HEK293T (cell line): ENCODE measurements around the gene GLIS2.

Source experiments
- FOXK2 ChIP-seq: fragments of 450-650 bp; IDR thresholded peaks from 2 replicates; pipeline ENCODE4 v1.6.1; 2016; ENCODE audit warnings: mild to moderate bottlenecking
- FOXM1 ChIP-seq: fragments of 450-650 bp; IDR thresholded peaks from 2 replicates; pipeline ENCODE4 v1.6.1; 2017; ENCODE audit warnings: mild to moderate bottlenecking, borderline replicate concordance
- NFRKB ChIP-seq: fragments of 450-650 bp; IDR thresholded peaks from 2 replicates; pipeline ENCODE4 v1.6.1; 2016; ENCODE audit warnings: mild to moderate bottlenecking, moderate library complexity
- TARDBP ChIP-seq: fragments of 450-650 bp; IDR thresholded peaks from 2 replicates; pipeline ENCODE4 v1.6.1; 2016

DNA sequence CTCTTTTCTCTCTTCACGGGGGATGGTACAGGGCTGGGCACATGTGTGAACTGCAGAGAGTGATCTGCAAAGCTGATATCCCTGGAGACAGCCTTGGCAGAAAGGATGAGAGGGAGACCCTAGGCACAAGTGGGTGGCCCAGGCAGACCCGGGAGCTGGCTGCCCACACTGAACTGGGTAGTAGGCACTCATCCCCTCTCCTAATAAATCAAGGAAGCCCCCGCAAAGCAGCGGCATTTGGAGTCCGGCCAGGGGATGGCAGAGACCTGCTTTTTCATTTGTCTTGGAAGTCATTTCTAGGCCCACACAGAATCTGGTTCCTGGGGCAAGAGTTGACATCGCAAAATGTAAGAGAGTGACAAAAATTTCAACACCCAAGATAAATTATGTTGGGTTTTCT, 40.0 kb upstream of the GLIS2 start:
- TF ChIP-seq FOXK2 (no peak), TARDBP (no peak), FOXM1 (no peak), NFRKB (no peak)
